Measurements from ENCODE around the gene SLC52A1. TPM values are rescaled to one million over a fixed set of nuclear protein-coding genes. Genes with fewer than 3 reads are reported as not detected.

SLC52A1 gene
- polyA plus RNA-seq, 1 of the 3 experiments (the other 2 are of a cell fraction), result 0.49 TPM

GRCh38 chr17:5033352-5034015 is 1.7 kb downstream of the SLC52A1 start:
- TF ChIP-seq USF2 (IDR thresholded peaks at IDR 0.05; ENCODE audit: borderline replicate concordance, low read depth, low read length) (no peak), CHD2 (IDR thresholded peaks at IDR 0.05; ENCODE audit: low read length, partially characterized antibody) (no peak), EP300 (IDR thresholded peaks at IDR 0.05; ENCODE audit: borderline replicate concordance in 1 of 2, low read depth in 1 of 2, low read length in 1 of 2) (no peak), SMC3 (IDR thresholded peaks at IDR 0.05; ENCODE audit: low read depth, low read length) (no peak), GABPA (IDR thresholded peaks at IDR 0.05; ENCODE audit: low read depth) (no peak)
- ChIA-PET POLR2A (no interaction called here), CTCF (interaction anchor here (0.6 to 5.6 kb wide), 4 partner anchors 12 to 124 kb away, joined by 3 to 39 read pairs (median 4); no protein-coding TSS in a partner anchor)
- Histone ChIP-seq H3K4me1 (ENCODE audit: control insufficient read depth in 1 of 2, insufficient read depth in 2 of 2, low read depth in 1 of 2, low read length in 1 of 2) (peaks cover 0 to 2% of the 10 kb centered on the region in 2 experiments; a peak in 1 of 4 replicates), H3K4me2 (no peak overlapping the region), H2AFZ (ENCODE audit: low read depth) (no peak overlapping the region), H3K27me3 (ENCODE audit: insufficient read depth) (no peaks in the 10 kb centered on the region), H4K20me1 (ENCODE audit: insufficient read depth) (no peaks in the 10 kb centered on the region), H3K36me3 (replicated peaks in 1 of 2; ENCODE audit: control insufficient read depth in 1 of 2, insufficient read depth in 2 of 2, low read length in 1 of 2) (no peaks in the 10 kb centered on the region), H3K4me3 (ENCODE audit: low read depth in 2 of 2, low read length in 1 of 2) (no peak overlapping the region), H3K9ac (no peak overlapping the region), H3K79me2 (ENCODE audit: insufficient read depth) (no peaks in the 10 kb centered on the region), H3K27ac (ENCODE audit: low read depth in 2 of 2, low read length in 1 of 2) (no peak overlapping the region), H3K9me2 (no peaks in the 10 kb centered on the region), H3K9me3 (no peaks in the 10 kb centered on the region), H3F3A (replicated peaks; ENCODE audit: insufficient read depth) (no peaks in the 10 kb centered on the region)
- 92% methylated on average over 10 of the region's 13 CpGs for WGBS (ENCODE audit: low lambda C conversion rate)
- DNase-seq, result no peak

- H3K36me3 ChIP-seq (replicated peaks in 1 of 2; ENCODE audit: control insufficient read depth in 1 of 2, insufficient read depth in 2 of 2, low read length in 1 of 2), result no peaks in the 10 kb centered on the region
- H3K4me3 ChIP-seq (ENCODE audit: low read depth in 2 of 2, low read length in 1 of 2), result no peak overlapping the region
- no peak overlapping the region for H3K27ac ChIP-seq (ENCODE audit: low read depth in 2 of 2, low read length in 1 of 2)
- no peak for TF ChIP-seq NFIC (IDR thresholded peaks at IDR 0.05; ENCODE audit: borderline replicate concordance)
- no peak for TF ChIP-seq TAF1 (IDR thresholded peaks at IDR 0.05; ENCODE audit: borderline replicate concordance, low read depth, low read length)
- no peak for TF ChIP-seq FOSL2 (IDR thresholded peaks at IDR 0.05; ENCODE audit: borderline replicate concordance, low read depth)
- no peak for TF ChIP-seq GABPA (IDR thresholded peaks at IDR 0.05; ENCODE audit: low read depth)
- no peak for TF ChIP-seq USF2 (IDR thresholded peaks at IDR 0.05; ENCODE audit: borderline replicate concordance, low read depth, low read length)
- no peak for TF ChIP-seq RFX5 (IDR thresholded peaks at IDR 0.05; ENCODE audit: low read length)
- no peak for TF ChIP-seq GATA2 (CRISPR knock-in tag; IDR thresholded peaks at IDR 0.05)
- TF ChIP-seq EZH2phosphoT487 (IDR thresholded peaks at IDR 0.05; ENCODE audit: borderline replicate concordance, low read depth), result no peak
- no peak for TF ChIP-seq IRF3 (IDR thresholded peaks at IDR 0.05; ENCODE audit: low read depth, low read length)
- TF ChIP-seq RXRA (IDR thresholded peaks at IDR 0.05; ENCODE audit: borderline replicate concordance, low read depth), result no peak
- no peak for TF ChIP-seq TCF12 (IDR thresholded peaks at IDR 0.05)
- no peaks in the 10 kb centered on the region for H4K20me1 ChIP-seq (ENCODE audit: insufficient read depth)
- ChIA-PET CTCF (interaction anchor here (1.1 to 5.6 kb wide), 3 partner anchors 16 to 40 kb away, joined by 4 to 39 read pairs (median 6); no protein-coding TSS in a partner anchor), POLR2A (no interaction called here)
- no peak overlapping the region for H2AFZ ChIP-seq (ENCODE audit: low read depth)
- no CpG with 5 or more reads among the region's 6 CpGs for WGBS (ENCODE audit: low lambda C conversion rate)
- no peaks in the 10 kb centered on the region for H3K9me2 ChIP-seq
- H3F3A ChIP-seq (replicated peaks; ENCODE audit: insufficient read depth), result peaks cover 3% of the 10 kb centered on the region
- no peaks in the 10 kb centered on the region for H3K9me3 ChIP-seq
- H3K9ac ChIP-seq, result no peak overlapping the region
- peaks cover 0 to 2% of the 10 kb centered on the region in 2 experiments; a peak in 1 of 4 replicates for H3K4me1 ChIP-seq (ENCODE audit: control insufficient read depth in 1 of 2, insufficient read depth in 2 of 2, low read depth in 1 of 2, low read length in 1 of 2)
- no peaks in the 10 kb centered on the region for H3K79me2 ChIP-seq (ENCODE audit: insufficient read depth)
- no peak overlapping the region for H3K4me2 ChIP-seq
- no peaks in the 10 kb centered on the region for H3K27me3 ChIP-seq (ENCODE audit: insufficient read depth)
- no peak for DNase-seq
Observed at GRCh38 chr17:5032865-5033264, 2.4 kb downstream of the SLC52A1 start.

Measured in SK-N-SH (cell line).